Neural cell (in vitro differentiated cells): ENCODE measurements around the gene PHB1. TPM values are rescaled to one million over a fixed set of nuclear protein-coding genes. Genes with fewer than 3 reads are reported as not detected.

ENCODE experiments used
- H2AFZ ChIP-seq: fragments of 200-600, 300-800 bp; sonication (generic), shearing (Covaris generic); 2 replicates; pipeline ENCODE4 v1.6.0; 2014; ENCODE audit warnings: low read depth, mild to moderate bottlenecking, antibody characterized with exemption, low read length, moderate library complexity
- H3F3A ChIP-seq: fragments of 200-600 bp; shearing (Covaris generic); 2 replicates; pipeline ENCODE4 v1.6.1; 2016; ENCODE audit warnings: mild to moderate bottlenecking, moderate library complexity, mixed read lengths, antibody characterized with exemption, low read length; ENCODE audit not compliant: insufficient read depth, poor library complexity, severe bottlenecking
- H3K27ac ChIP-seq: fragments of 200-600, 300-800 bp; sonication (generic), shearing (Covaris generic); 2 replicates; pipeline ENCODE4 v1.5.1; 2014; ENCODE audit warnings: mild to moderate bottlenecking, low read length, moderate library complexity
- H3K27me3 ChIP-seq: fragments of 300-800, 200-600 bp; sonication (generic), shearing (Covaris generic); 2 replicates; pipeline ENCODE4 v1.6.0; 2014; ENCODE audit warnings: mild to moderate bottlenecking, low read depth, low read length, moderate library complexity; ENCODE audit not compliant: insufficient read depth
- H3K36me3 ChIP-seq: fragments of 300-800, 200-600 bp; sonication (generic), shearing (Covaris generic); 2 replicates; pipeline ENCODE4 v1.5.1; 2014; ENCODE audit warnings: mild to moderate bottlenecking, antibody characterized with exemption, low read length, moderate library complexity; ENCODE audit not compliant: insufficient read depth
- H3K4me2 ChIP-seq: fragments of 300-800, 200-600 bp; sonication (generic), shearing (Covaris generic); 2 replicates; pipeline ENCODE4 v1.6.0; 2014; ENCODE audit warnings: mild to moderate bottlenecking, low read length
- H3K4me3 ChIP-seq: fragments of 300-800, 200-600 bp; sonication (generic), shearing (Covaris generic); 2 replicates; pipeline ENCODE4 v1.5.1; 2014; ENCODE audit warnings: mild to moderate bottlenecking, low read length, moderate library complexity
- H3K79me2 ChIP-seq: fragments of 200-600 bp; shearing (Covaris generic); replicated peaks from 2 replicates; pipeline ENCODE4 v1.6.0; 2014; ENCODE audit warnings: mild to moderate bottlenecking, low read length, moderate library complexity; ENCODE audit not compliant: insufficient read depth
- H3K9ac ChIP-seq: fragments of 300-800, 200-600 bp; sonication (generic), shearing (Covaris generic); 2 replicates; pipeline ENCODE4 v1.6.1; 2016; ENCODE audit warnings: mild to moderate bottlenecking, low read length, mixed read lengths
- H3K9me2 ChIP-seq: fragments of 200-600 bp; shearing (Covaris generic); 2 replicates; pipeline ENCODE4 v1.6.1; 2016; ENCODE audit warnings: mild to moderate bottlenecking, low read length, mixed read lengths; ENCODE audit not compliant: insufficient read depth
- H3K9me3 ChIP-seq: fragments of 200-600, 300-800 bp; sonication (generic), shearing (Covaris generic); 2 replicates; pipeline ENCODE4 v1.6.1; 2016; ENCODE audit warnings: mild to moderate bottlenecking, mixed run types, low read length, moderate library complexity, mixed read lengths
- H4K20me1 ChIP-seq: fragments of 200-600 bp; shearing (Covaris generic); 2 replicates; pipeline ENCODE4 v1.6.1; 2016; ENCODE audit warnings: mild to moderate bottlenecking, mixed run types; ENCODE audit not compliant: insufficient read depth
- CTCF ChIP-seq: fragments of 450-650 bp; IDR thresholded peaks from 2 replicates; pipeline ENCODE4 v1.5.1; 2014; ENCODE audit warnings: antibody characterized with exemption, mild to moderate bottlenecking, moderate library complexity; ENCODE audit not compliant: poor library complexity, severe bottlenecking
- EP300 ChIP-seq: fragments of 450-650 bp; conservative IDR thresholded peaks from 2 replicates; pipeline ENCODE4 v1.6.1; 2014; ENCODE audit warnings: antibody characterized with exemption, mild to moderate bottlenecking, moderate library complexity; ENCODE audit not compliant: poor library complexity, severe bottlenecking
- EZH2 ChIP-seq: fragments of 200-600, 300-800 bp; shearing (Covaris generic), sonication (generic); IDR thresholded peaks from 2 replicates; pipeline ENCODE4 v1.6.1; 2014; ENCODE audit warnings: antibody characterized with exemption, low read length, borderline replicate concordance, mild to moderate bottlenecking; ENCODE audit not compliant: insufficient read depth, poor library complexity, severe bottlenecking
- MXI1 ChIP-seq: fragments of 450-650 bp; conservative IDR thresholded peaks from 2 replicates; pipeline ENCODE4 v1.6.1; 2014; ENCODE audit warnings: antibody characterized with exemption, mild to moderate bottlenecking; ENCODE audit not compliant: poor library complexity, severe bottlenecking
- POLR2AphosphoS5 ChIP-seq: IDR thresholded peaks from 2 replicates; pipeline ENCODE4 v1.6.1; 2012
- RAD21 ChIP-seq: fragments of 450-650 bp; conservative IDR thresholded peaks from 2 replicates; pipeline ENCODE4 v1.6.1; 2014; ENCODE audit warnings: antibody characterized with exemption, mild to moderate bottlenecking, moderate library complexity
- REST ChIP-seq: IDR thresholded peaks from 2 replicates; pipeline ENCODE4 v1.6.1; 2012; ENCODE audit warnings: borderline replicate concordance
- SMC3 ChIP-seq: fragments of 450-650 bp; conservative IDR thresholded peaks from 2 replicates; pipeline ENCODE4 v1.6.1; 2014; ENCODE audit warnings: antibody characterized with exemption, mild to moderate bottlenecking, moderate library complexity; ENCODE audit not compliant: poor library complexity
- TAF1 ChIP-seq: IDR thresholded peaks from 2 replicates; pipeline ENCODE4 v1.6.1; 2012; ENCODE audit warnings: low read depth
- polyA plus RNA-seq: library from polyadenylated mRNA; depleted of rRNA; stranded (reverse); fragments of >200 nt; gene quantifications from 2 replicates; pipeline ENCODE4 v1.2.3, GENCODE V29; 2014

PHB1 gene
- polyA plus RNA-seq, 1 donor from 2014 or later, result 99.0 TPM

GRCh38 chr17:49461580-49461979 lies 46.9 kb upstream of the PHB1 start:
- Histone ChIP-seq H3K4me3 (no peak overlapping the region), H3K36me3 (no peaks in the 10 kb centered on the region), H2AFZ (no peak overlapping the region), H4K20me1 (no peaks in the 10 kb centered on the region), H3K9ac (no peak overlapping the region), H3K27ac (no peak overlapping the region), H3K9me3 (peaks cover 3% of the 10 kb centered on the region), H3K4me2 (no peak overlapping the region), H3F3A (no peaks in the 10 kb centered on the region), H3K27me3 (no peaks in the 10 kb centered on the region), H3K9me2 (no peaks in the 10 kb centered on the region), H3K79me2 (no peaks in the 10 kb centered on the region)
- no peak for TF ChIP-seq POLR2AphosphoS5
- no peak for TF ChIP-seq TAF1
- TF ChIP-seq RAD21, result no peak
- no peak for TF ChIP-seq REST
- no peak for TF ChIP-seq EZH2
- no peak for TF ChIP-seq MXI1
- TF ChIP-seq SMC3, result no peak
- no peak for TF ChIP-seq CTCF
- no peak for TF ChIP-seq EP300

- H3K4me3 ChIP-seq, result no peak overlapping the region
- H2AFZ ChIP-seq, result no peak overlapping the region
- H3K79me2 ChIP-seq, result no peaks in the 10 kb centered on the region
- no peaks in the 10 kb centered on the region for H3K9me2 ChIP-seq
- H3K36me3 ChIP-seq, result no peaks in the 10 kb centered on the region
- no peaks in the 10 kb centered on the region for H3F3A ChIP-seq
- peaks cover 3% of the 10 kb centered on the region for H3K9me3 ChIP-seq
- no peak overlapping the region for H3K27ac ChIP-seq
- TF ChIP-seq EP300 (no peak), TAF1 (no peak), SMC3 (no peak), CTCF (no peak), MXI1 (no peak), REST (no peak), EZH2 (no peak), POLR2AphosphoS5 (no peak), RAD21 (no peak)
- no peak overlapping the region for H3K9ac ChIP-seq
- no peak overlapping the region for H3K4me2 ChIP-seq
- no peaks in the 10 kb centered on the region for H4K20me1 ChIP-seq
- no peaks in the 10 kb centered on the region for H3K27me3 ChIP-seq
Observed at GRCh38 chr17:49460401-49460800, 45.7 kb upstream of the PHB1 start.
